SK-N-MC (cell line): ENCODE data around the gene PCDHGC3.

ENCODE experiments used
- EZH2 ChIP-seq: fragments of 200-600 bp; sonication (generic); IDR thresholded peaks from one replicate; pipeline ENCODE4 v1.6.1; 2017; ENCODE audit warnings: antibody characterized with exemption
- POLR2AphosphoS5 ChIP-seq: IDR thresholded peaks from 2 replicates; pipeline ENCODE4 v1.6.1; 2012; ENCODE audit warnings: mild to moderate bottlenecking, low read depth, low read length, borderline replicate concordance

GRCh38 chr5:141513627-141514329 lies 38.0 kb downstream of the PCDHGC3 start:
- TF ChIP-seq POLR2AphosphoS5: peak; percentile 69
- no peak for TF ChIP-seq EZH2
